ENCODE data around the gene ZER1. TPM values are rescaled to one million over a fixed set of nuclear protein-coding genes. Genes with fewer than 3 reads are reported as not detected.
A peak's percentile ranks its signal among the peaks of the same experiment; 100 is the strongest.
"Not testable (repeated sequence)": the region's sequence is repeated elsewhere in the genome, so short reads cannot be mapped to it uniquely, and the experiment has no call there.

The ZER1 gene
- total RNA-seq, 1 donor from 2014 or later, result 52.2 TPM

- DNase-seq (ENCODE audit: low spot score), result no peak
Observed at GRCh38 chr9:128787659-128788058, 15.9 kb upstream of the ZER1 start.

GRCh38 chr9:128786681-128787601, 15.2 kb upstream of the ZER1 start, which contains the start of gene TBC1D13:
Gene TBC1D13, plus strand, starts transcription at chr9:128787253. Its CDS starts 101 bp downstream, at chr9:128787354.
- peak; percentile 91 for DNase-seq (ENCODE audit: low spot score)

GRCh38 chr9:128785427-128785826, 13.7 kb upstream of the ZER1 start:
- DNase-seq (ENCODE audit: low spot score), result no peak

- no peak for DNase-seq (ENCODE audit: low spot score)
Observed at GRCh38 chr9:128782669-128783068, 10.9 kb upstream of the ZER1 start.

- no peak for DNase-seq (ENCODE audit: low spot score)
Observed at GRCh38 chr9:128781187-128782070, 9.7 kb upstream of the ZER1 start.

GRCh38 chr9:128780093-128780492, 8.4 kb upstream of the ZER1 start:
- not testable (repeated sequence) for DNase-seq (ENCODE audit: low spot score)

- DNase-seq (ENCODE audit: low spot score), result no peak
Observed at GRCh38 chr9:128774804-128775203, 3.1 kb upstream of the ZER1 start.

GRCh38 chr9:128773049-128773448, 1.3 kb upstream of the ZER1 start:
- no peak for DNase-seq (ENCODE audit: low spot score)

GRCh38 chr9:128771094-128771721, 519 bp downstream of the ZER1 start:
- DNase-seq (ENCODE audit: low spot score), result no peak

GRCh38 chr9:128770286-128771030, 1.3 kb downstream of the ZER1 start:
- no peak for DNase-seq (ENCODE audit: low spot score)

GRCh38 chr9:128768606-128769005, 3.1 kb downstream of the ZER1 start:
- DNase-seq (ENCODE audit: low spot score), result no peak

GRCh38 chr9:128765499-128765898, 6.2 kb downstream of the ZER1 start:
- DNase-seq (ENCODE audit: low spot score), result no peak

GRCh38 chr9:128764361-128764760, 7.4 kb downstream of the ZER1 start:
- no peak for DNase-seq (ENCODE audit: low spot score)

GRCh38 chr9:128762671-128763449, 8.9 kb downstream of the ZER1 start:
- no peak for DNase-seq (ENCODE audit: low spot score)

GRCh38 chr9:128757602-128758001, 14.1 kb downstream of the ZER1 start:
- no peak for DNase-seq (ENCODE audit: low spot score)

- no peak for DNase-seq (ENCODE audit: low spot score)
Observed at GRCh38 chr9:128753627-128754026, 18.1 kb downstream of the ZER1 start.

GRCh38 chr9:128750926-128751595, 20.7 kb downstream of the ZER1 start:
- DNase-seq (ENCODE audit: low spot score), result no peak

GRCh38 chr9:128747241-128747640, 24.5 kb downstream of the ZER1 start:
- DNase-seq (ENCODE audit: low spot score), result no peak

- DNase-seq (ENCODE audit: low spot score), result no peak
Observed at GRCh38 chr9:128743421-128743820, 28.3 kb downstream of the ZER1 start.

- no peak for DNase-seq (ENCODE audit: low spot score)
Observed at GRCh38 chr9:128742401-128742800, 29.3 kb downstream of the ZER1 start.
